ENCODE measurements around the gene EXOC7. TPM values are rescaled to one million over a fixed set of nuclear protein-coding genes. Genes with fewer than 3 reads are reported as not detected.

Gene EXOC7
- total and polyA plus RNA-seq, 2 donors (not counting 1 experiment from before 2014, with no cell fraction given): 66.8 to 88.8 TPM

- H3K9me3 ChIP-seq (ENCODE audit: control insufficient read depth, insufficient read depth, low read depth, low read length): no peaks in the 10 kb centered on the region
- peaks cover 4% of the 10 kb centered on the region for H3K4me1 ChIP-seq (ENCODE audit: control insufficient read depth, extremely low read depth, insufficient read depth, low read length)
- H3K27ac ChIP-seq (ENCODE audit: insufficient read depth, low read length): no peak overlapping the region
- TF ChIP-seq EZH2 (IDR thresholded peaks at IDR 0.05; ENCODE audit: low read length, missing control alignments) (no peak), CTCF (conservative IDR thresholded peaks at IDR 0.05 in 1 of 2, IDR thresholded peaks at IDR 0.05 in 1 of 2; ENCODE audit: low read depth in 1 of 2, low read length in 2 of 2) (no peak)
- no peaks in the 10 kb centered on the region for H4K20me1 ChIP-seq (ENCODE audit: control insufficient read depth, extremely low read depth, insufficient read depth, low read length)
- no peak overlapping the region for H2AFZ ChIP-seq (ENCODE audit: low read length)
- H3K4me2 ChIP-seq (ENCODE audit: extremely low read depth, insufficient read depth, low read length): no peak overlapping the region
- H3K4me3 ChIP-seq (replicated peaks in 1 of 4; ENCODE audit: control extremely low read depth in 1 of 4, insufficient read depth in 1 of 4, low read depth in 3 of 4, low read length in 4 of 4): no peak overlapping the region
- DNase-seq (ENCODE audit: low read depth in 2 of 2): no peak
- H3K79me2 ChIP-seq (ENCODE audit: control insufficient read depth, insufficient read depth, low read length): no peaks in the 10 kb centered on the region
- H3K9ac ChIP-seq (ENCODE audit: insufficient read depth, low read length): no peak overlapping the region
- no peaks in the 10 kb centered on the region for H3K36me3 ChIP-seq (ENCODE audit: control insufficient read depth, insufficient read depth, low read length)
- peaks cover 44% of the 10 kb centered on the region for H3K27me3 ChIP-seq (ENCODE audit: control insufficient read depth, insufficient read depth, low read length)
These were observed 38.5 kb upstream of the EXOC7 start for GRCh38 chr17:76142039-76142584.

GRCh38 chr17:76141212-76142038 is 37.8 kb upstream of the EXOC7 start, which contains the start of gene FOXJ1:
Gene FOXJ1 (minus strand): TSS chr17:76141245. CDS start chr17:76140395, 850 bp downstream.
- no peak within 1 kb of the TSS for H3K27ac ChIP-seq (ENCODE audit: insufficient read depth, low read length)
- peaks cover 46% of the 10 kb centered on the region for H3K27me3 ChIP-seq (ENCODE audit: control insufficient read depth, insufficient read depth, low read length)

More at GRCh38 chr17:76141212-76142038, 37.8 kb upstream of the EXOC7 start, which contains the start of gene FOXJ1:
- Histone ChIP-seq H3K36me3 (ENCODE audit: control insufficient read depth, insufficient read depth, low read length) (no peaks in the 10 kb centered on the region), H3K9ac (ENCODE audit: insufficient read depth, low read length) (no peak within 1 kb of the TSS), H3K4me2 (ENCODE audit: extremely low read depth, insufficient read depth, low read length) (peak within 1 kb of the TSS; percentile 87), H2AFZ (ENCODE audit: low read length) (peak within 1 kb of the TSS; percentile 26), H3K4me3 (replicated peaks in 1 of 4; ENCODE audit: control extremely low read depth in 1 of 4, insufficient read depth in 1 of 4, low read depth in 3 of 4, low read length in 4 of 4) (peak within 1 kb of the TSS; percentile 38 to 57 (median 46)), H3K4me1 (ENCODE audit: control insufficient read depth, extremely low read depth, insufficient read depth, low read length) (peaks cover 4% of the 10 kb centered on the region), H3K9me3 (ENCODE audit: control insufficient read depth, insufficient read depth, low read depth, low read length) (no peaks in the 10 kb centered on the region), H3K79me2 (ENCODE audit: control insufficient read depth, insufficient read depth, low read length) (no peaks in the 10 kb centered on the region), H4K20me1 (ENCODE audit: control insufficient read depth, extremely low read depth, insufficient read depth, low read length) (no peaks in the 10 kb centered on the region)
- DNase-seq (ENCODE audit: low read depth in 2 of 2): peak; percentile 72 to 75
- TF ChIP-seq EZH2 (IDR thresholded peaks at IDR 0.05; ENCODE audit: low read length, missing control alignments) (no peak), CTCF (conservative IDR thresholded peaks at IDR 0.05 in 1 of 2, IDR thresholded peaks at IDR 0.05 in 1 of 2; ENCODE audit: low read depth in 1 of 2, low read length in 2 of 2) (no peak)

Data from fibroblast of lung (primary cell).